Measurements from ENCODE around the gene FMNL2.

The FMNL2 gene

DNA sequence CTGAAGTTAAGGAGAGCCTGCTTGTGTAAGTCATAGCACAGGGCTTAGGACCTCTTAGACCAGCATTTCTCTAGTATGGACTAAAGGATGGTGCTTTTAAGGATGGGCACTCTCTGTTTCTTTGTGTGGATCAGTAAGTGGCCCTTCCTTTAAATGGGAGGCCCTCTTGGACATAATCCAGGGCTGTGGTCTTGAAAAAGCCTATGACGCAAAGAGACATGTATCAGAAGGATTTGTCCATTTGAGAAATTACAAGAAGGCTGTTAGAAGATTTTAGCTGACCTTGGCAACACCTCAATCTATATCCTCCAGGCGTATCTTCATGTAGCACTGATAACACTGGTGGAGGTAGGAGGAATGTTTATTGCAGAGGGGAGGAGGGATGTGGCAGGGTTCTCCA, 303.1 kb downstream of the FMNL2 start:
- no peak overlapping the region for H3K27ac ChIP-seq (ENCODE audit: low read length)
- TF ChIP-seq, protein P1, sequence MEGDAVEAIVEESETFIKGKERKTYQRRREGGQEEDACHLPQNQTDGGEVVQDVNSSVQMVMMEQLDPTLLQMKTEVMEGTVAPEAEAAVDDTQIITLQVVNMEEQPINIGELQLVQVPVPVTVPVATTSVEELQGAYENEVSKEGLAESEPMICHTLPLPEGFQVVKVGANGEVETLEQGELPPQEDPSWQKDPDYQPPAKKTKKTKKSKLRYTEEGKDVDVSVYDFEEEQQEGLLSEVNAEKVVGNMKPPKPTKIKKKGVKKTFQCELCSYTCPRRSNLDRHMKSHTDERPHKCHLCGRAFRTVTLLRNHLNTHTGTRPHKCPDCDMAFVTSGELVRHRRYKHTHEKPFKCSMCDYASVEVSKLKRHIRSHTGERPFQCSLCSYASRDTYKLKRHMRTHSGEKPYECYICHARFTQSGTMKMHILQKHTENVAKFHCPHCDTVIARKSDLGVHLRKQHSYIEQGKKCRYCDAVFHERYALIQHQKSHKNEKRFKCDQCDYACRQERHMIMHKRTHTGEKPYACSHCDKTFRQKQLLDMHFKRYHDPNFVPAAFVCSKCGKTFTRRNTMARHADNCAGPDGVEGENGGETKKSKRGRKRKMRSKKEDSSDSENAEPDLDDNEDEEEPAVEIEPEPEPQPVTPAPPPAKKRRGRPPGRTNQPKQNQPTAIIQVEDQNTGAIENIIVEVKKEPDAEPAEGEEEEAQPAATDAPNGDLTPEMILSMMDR (IDR thresholded peaks at IDR 0.05; ENCODE audit: low read length), result no peak
- TF ChIP-seq EZH2 (optimal IDR thresholded peaks at IDR 0.05; ENCODE audit: low read depth, low read length), result no peak
- TF ChIP-seq EZH2phosphoT487 (IDR thresholded peaks at IDR 0.05; ENCODE audit: low read length), result no peak
- no peaks in the 10 kb centered on the region for H3K9me3 ChIP-seq (replicated peaks; ENCODE audit: insufficient read depth, low read length)
- H3K4me2 ChIP-seq (ENCODE audit: low read depth, low read length), result no peak overlapping the region
- no peak overlapping the region for H3K4me3 ChIP-seq (ENCODE audit: low read length)
- no peaks in the 10 kb centered on the region for H3K9me2 ChIP-seq (replicated peaks; ENCODE audit: insufficient read depth, low read length)
- no peak overlapping the region for H2AFZ ChIP-seq (ENCODE audit: low read length)
- H3K9ac ChIP-seq (ENCODE audit: low read length), result no peak overlapping the region
- no peaks in the 10 kb centered on the region for H3F3A ChIP-seq (ENCODE audit: insufficient read depth, low read length)
- H3K4me1 ChIP-seq (ENCODE audit: low read length), result no peaks in the 10 kb centered on the region
- H3K36me3 ChIP-seq (replicated peaks; ENCODE audit: insufficient read depth, low read length), result no peaks in the 10 kb centered on the region
- no peaks in the 10 kb centered on the region for H3K27me3 ChIP-seq (replicated peaks; ENCODE audit: insufficient read depth, low read length)
- H3K79me2 ChIP-seq (ENCODE audit: low read length), result no peaks in the 10 kb centered on the region
- no peak for DNase-seq
- H4K20me1 ChIP-seq (ENCODE audit: insufficient read depth, low read length), result no peaks in the 10 kb centered on the region

DNA sequence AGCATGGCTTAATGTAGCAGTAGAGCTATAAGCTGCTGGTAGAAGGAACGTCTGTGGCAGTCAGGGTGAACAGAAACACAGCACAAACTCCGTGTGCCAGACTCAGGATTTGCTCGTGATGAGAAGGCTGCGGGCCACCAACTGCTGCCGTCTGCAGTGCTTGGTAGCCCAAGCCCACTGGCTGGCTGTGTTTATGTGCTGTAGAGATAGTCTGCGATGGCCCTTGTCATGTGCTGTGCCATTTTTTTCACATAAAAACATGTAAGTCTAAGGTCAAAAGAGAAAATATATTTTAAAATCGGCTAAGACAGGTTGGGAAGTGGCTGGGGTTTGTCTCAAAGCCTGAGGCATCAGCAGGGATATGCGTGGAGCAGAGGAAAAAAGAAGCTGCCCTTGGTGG, 303.6 kb downstream of the FMNL2 start:
- Histone ChIP-seq H3K4me2 (ENCODE audit: low read depth, low read length) (no peak overlapping the region), H3K4me3 (ENCODE audit: low read length) (no peak overlapping the region), H2AFZ (ENCODE audit: low read length) (no peak overlapping the region), H3K27ac (ENCODE audit: low read length) (no peak overlapping the region), H4K20me1 (ENCODE audit: insufficient read depth, low read length) (no peaks in the 10 kb centered on the region), H3K27me3 (replicated peaks; ENCODE audit: insufficient read depth, low read length) (no peaks in the 10 kb centered on the region), H3F3A (ENCODE audit: insufficient read depth, low read length) (no peaks in the 10 kb centered on the region), H3K36me3 (replicated peaks; ENCODE audit: insufficient read depth, low read length) (no peaks in the 10 kb centered on the region), H3K9me3 (replicated peaks; ENCODE audit: insufficient read depth, low read length) (no peaks in the 10 kb centered on the region), H3K4me1 (ENCODE audit: low read length) (no peaks in the 10 kb centered on the region), H3K9ac (ENCODE audit: low read length) (no peak overlapping the region), H3K79me2 (ENCODE audit: low read length) (no peaks in the 10 kb centered on the region), H3K9me2 (replicated peaks; ENCODE audit: insufficient read depth, low read length) (no peaks in the 10 kb centered on the region)
- no peak for TF ChIP-seq EZH2 (optimal IDR thresholded peaks at IDR 0.05; ENCODE audit: low read depth, low read length)
- TF ChIP-seq EZH2phosphoT487 (IDR thresholded peaks at IDR 0.05; ENCODE audit: low read length), result no peak
- TF ChIP-seq, protein P1 (IDR thresholded peaks at IDR 0.05; ENCODE audit: low read length), result no peak
- DNase-seq, result no peak

DNA sequence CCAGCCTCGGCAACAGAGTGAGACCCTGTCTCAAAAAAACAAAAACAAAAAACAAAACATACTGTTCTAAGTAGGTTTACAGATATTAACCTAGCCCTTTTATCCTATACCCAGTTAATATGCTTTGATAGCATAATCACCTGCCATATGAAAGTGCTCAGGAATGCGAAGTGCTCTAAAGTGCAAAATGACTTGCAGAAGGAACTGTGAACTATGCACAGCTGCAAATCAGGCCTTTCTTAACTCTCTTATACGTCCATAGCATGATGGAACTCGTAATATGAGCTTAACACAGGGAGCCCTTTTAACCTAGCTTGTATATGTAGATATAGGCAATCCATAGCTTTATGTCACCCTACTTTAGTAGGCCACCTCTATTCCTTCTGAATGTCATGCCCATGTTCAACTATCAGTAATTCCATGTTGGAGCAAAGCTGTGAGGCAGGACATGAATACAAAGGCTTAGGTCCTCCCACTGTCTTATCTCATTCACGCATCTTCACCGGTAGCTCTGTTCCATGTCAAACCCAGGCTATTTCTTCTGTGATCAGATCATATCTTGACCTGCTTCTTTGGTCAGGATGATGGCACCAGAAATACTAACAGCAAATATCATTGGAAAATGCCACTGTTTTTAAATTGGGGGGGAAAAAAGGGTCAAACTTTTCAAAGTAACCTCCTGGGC, 309.4 kb downstream of the FMNL2 start:
- H3K9me3 ChIP-seq (replicated peaks; ENCODE audit: insufficient read depth, low read length), result no peaks in the 10 kb centered on the region
- no peak for DNase-seq
- no peaks in the 10 kb centered on the region for H3K27me3 ChIP-seq (replicated peaks; ENCODE audit: insufficient read depth, low read length)
- H3K4me3 ChIP-seq (ENCODE audit: low read length), result no peak overlapping the region
- no peaks in the 10 kb centered on the region for H3K36me3 ChIP-seq (replicated peaks; ENCODE audit: insufficient read depth, low read length)
- H3F3A ChIP-seq (ENCODE audit: insufficient read depth, low read length), result no peaks in the 10 kb centered on the region; the same call in 1 of the 2 replicates
- TF ChIP-seq, protein P1 (IDR thresholded peaks at IDR 0.05; ENCODE audit: low read length), result no peak
- TF ChIP-seq EZH2phosphoT487 (IDR thresholded peaks at IDR 0.05; ENCODE audit: low read length) (no peak), EZH2 (optimal IDR thresholded peaks at IDR 0.05; ENCODE audit: low read depth, low read length) (no peak)
- no peaks in the 10 kb centered on the region for H3K9me2 ChIP-seq (replicated peaks; ENCODE audit: insufficient read depth, low read length)
- H3K79me2 ChIP-seq (ENCODE audit: low read length), result no peaks in the 10 kb centered on the region
- H3K27ac ChIP-seq (ENCODE audit: low read length), result no peak overlapping the region
- H2AFZ ChIP-seq (ENCODE audit: low read length), result no peak overlapping the region
- no peak overlapping the region for H3K9ac ChIP-seq (ENCODE audit: low read length)
- no peak overlapping the region for H3K4me2 ChIP-seq (ENCODE audit: low read depth, low read length)
- no peaks in the 10 kb centered on the region; the same call in 1 of the 2 replicates for H3K4me1 ChIP-seq (ENCODE audit: low read length)
- H4K20me1 ChIP-seq (ENCODE audit: insufficient read depth, low read length), result no peaks in the 10 kb centered on the region

Data from MM.1S (cell line).